Measurements from ENCODE around the gene TIAM2.

- no peak for TF ChIP-seq EZH2 (IDR thresholded peaks at IDR 0.05; ENCODE audit: borderline replicate concordance, low read depth, low read length, poor library complexity, severe bottlenecking)
- TF ChIP-seq CTCF (conservative IDR thresholded peaks at IDR 0.05; ENCODE audit: low read depth, low read length), result no peak
Observed at GRCh38 chr6:154958469-154958868, 36.6 kb upstream of the TIAM2 start.

Measured in A673 (cell line).